PC-3 (cell line): ENCODE data around the gene CUL4A.

Experiments used
- CTCF ChIP-seq: fragments of 300-600 bp; sonication (generic); conservative IDR thresholded peaks from 2 replicates; pipeline ENCODE4 v1.5.1; 2017; ENCODE audit warnings: antibody characterized with exemption, low read depth, mild to moderate bottlenecking, low read length
- EZH2phosphoT487 ChIP-seq: fragments of 300-600 bp; sonication (generic); IDR thresholded peaks from 2 replicates; pipeline ENCODE4 v1.6.1; 2018; ENCODE audit warnings: mild to moderate bottlenecking, antibody characterized with exemption, low read length, borderline replicate concordance

- no peak for TF ChIP-seq CTCF
- TF ChIP-seq EZH2phosphoT487: no peak
These were observed 43.1 kb upstream of the CUL4A start for GRCh38 chr13:113166266-113166665.
